Fibroblast of pulmonary artery (primary cell): Measurements from ENCODE around the gene PRR14L.
"Not testable (repeated sequence)": the region's sequence is repeated elsewhere in the genome, so short reads cannot be mapped to it uniquely, and the experiment has no call there.

Experiments
- DNase-seq: peaks from one replicate; pipeline ENCODE4 v3.0.0-alpha.2; 2010; ENCODE audit warnings: low read depth
- H3K4me3 ChIP-seq: replicated peaks from 2 replicates; pipeline ENCODE4 v1.5.1; 2011; ENCODE audit warnings: low read depth, mild to moderate bottlenecking, control low read depth, low read length, moderate library complexity
- TF ChIP-seq, protein P1 (sequence below): IDR thresholded peaks from 2 replicates; pipeline ENCODE4 v1.5.1; 2011; ENCODE audit warnings: mild to moderate bottlenecking, control low read depth, low read length, inconsistent platforms; ENCODE audit errors: missing control alignments

PRR14L gene

DNA sequence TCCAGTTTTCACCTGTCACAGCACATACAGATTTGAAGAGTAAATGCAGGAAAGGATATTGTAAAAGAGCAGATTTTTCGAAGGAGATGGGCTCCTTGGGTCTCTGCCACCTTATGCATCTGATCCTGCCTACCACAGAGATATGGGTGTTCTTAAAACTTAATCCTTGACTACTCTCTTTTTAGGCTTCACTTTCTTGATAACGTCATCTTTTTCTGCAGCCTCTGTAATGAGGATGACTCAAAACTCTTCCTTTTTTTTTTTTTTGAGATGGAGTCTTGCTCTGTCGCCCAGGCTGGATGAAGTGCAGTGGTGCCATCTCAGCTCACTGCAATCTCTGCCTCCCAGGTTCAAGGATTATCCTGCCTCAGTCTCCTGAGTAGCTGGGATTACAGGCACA is 7.8 kb downstream of the PRR14L start:
- no peak overlapping the region for H3K4me3 ChIP-seq
- TF ChIP-seq, protein P1, sequence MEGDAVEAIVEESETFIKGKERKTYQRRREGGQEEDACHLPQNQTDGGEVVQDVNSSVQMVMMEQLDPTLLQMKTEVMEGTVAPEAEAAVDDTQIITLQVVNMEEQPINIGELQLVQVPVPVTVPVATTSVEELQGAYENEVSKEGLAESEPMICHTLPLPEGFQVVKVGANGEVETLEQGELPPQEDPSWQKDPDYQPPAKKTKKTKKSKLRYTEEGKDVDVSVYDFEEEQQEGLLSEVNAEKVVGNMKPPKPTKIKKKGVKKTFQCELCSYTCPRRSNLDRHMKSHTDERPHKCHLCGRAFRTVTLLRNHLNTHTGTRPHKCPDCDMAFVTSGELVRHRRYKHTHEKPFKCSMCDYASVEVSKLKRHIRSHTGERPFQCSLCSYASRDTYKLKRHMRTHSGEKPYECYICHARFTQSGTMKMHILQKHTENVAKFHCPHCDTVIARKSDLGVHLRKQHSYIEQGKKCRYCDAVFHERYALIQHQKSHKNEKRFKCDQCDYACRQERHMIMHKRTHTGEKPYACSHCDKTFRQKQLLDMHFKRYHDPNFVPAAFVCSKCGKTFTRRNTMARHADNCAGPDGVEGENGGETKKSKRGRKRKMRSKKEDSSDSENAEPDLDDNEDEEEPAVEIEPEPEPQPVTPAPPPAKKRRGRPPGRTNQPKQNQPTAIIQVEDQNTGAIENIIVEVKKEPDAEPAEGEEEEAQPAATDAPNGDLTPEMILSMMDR, result no peak
- no peak for DNase-seq

DNA sequence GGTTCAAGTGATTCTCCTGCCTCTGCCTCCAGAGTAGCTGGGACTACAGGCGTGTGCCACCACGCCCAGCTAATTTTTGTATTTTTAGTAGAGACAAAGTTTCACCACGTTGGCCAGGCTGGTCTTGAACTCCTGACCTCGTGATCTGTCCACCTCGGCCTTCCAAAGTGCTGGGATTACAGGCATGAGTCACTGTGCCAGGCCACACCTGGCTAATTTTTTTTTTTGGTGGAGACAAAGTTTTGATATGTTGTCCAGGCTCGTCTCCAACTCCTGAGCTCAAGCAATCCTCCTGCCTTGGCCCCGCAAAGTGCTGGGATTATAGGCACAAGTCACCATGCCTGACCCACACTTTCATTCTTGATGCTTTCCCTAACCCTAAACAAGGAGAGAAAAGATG is 9.6 kb downstream of the PRR14L start:
- not testable (repeated sequence) for H3K4me3 ChIP-seq, DNase-seq

- H3K4me3 ChIP-seq, result no peak overlapping the region
- no peak for DNase-seq
- TF ChIP-seq, protein P1, result no peak
These were observed 10.1 kb downstream of the PRR14L start for GRCh38 chr22:31739795-31740201.

DNA sequence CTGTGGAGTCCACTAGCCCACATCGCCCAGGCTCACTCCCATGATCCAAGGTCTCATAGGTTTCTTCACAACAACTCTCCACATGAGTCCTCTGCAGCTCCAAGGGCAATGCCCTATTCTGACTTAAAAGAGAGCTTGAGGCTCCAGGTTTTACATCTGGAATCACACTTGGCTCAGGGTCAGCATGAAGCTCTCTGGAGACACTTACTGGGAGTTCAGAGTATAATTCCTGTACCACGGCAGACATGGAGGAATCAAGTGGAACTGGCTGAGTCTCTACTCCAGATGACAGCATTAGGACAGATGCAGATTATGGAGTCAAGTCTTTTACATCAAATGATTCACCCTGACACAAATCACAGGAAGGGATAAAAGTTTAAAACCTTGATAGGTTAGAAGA is 11.4 kb downstream of the PRR14L start:
- DNase-seq, result peak; percentile 23
- TF ChIP-seq, protein P1, result no peak
- H3K4me3 ChIP-seq, result no peak overlapping the region

DNA sequence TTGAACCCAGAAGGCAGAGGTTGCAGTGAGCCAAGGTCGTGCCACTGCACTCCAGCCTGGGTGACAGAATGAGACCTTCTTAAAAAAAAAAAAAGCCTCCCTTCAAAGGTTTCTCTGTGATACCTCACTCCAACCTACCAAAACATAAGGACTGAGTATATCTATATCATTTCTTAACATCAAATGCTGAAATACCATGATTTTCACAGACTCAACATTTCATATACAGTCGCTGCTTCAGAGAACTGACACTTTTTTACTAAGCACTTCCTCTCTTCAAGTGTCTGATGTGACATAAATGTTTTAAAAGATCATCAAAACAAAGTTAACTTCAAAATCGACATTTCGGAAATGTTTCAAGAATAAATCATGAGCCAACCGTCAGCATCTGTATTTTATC is 12.0 kb downstream of the PRR14L start:
- DNase-seq, result no peak

DNA sequence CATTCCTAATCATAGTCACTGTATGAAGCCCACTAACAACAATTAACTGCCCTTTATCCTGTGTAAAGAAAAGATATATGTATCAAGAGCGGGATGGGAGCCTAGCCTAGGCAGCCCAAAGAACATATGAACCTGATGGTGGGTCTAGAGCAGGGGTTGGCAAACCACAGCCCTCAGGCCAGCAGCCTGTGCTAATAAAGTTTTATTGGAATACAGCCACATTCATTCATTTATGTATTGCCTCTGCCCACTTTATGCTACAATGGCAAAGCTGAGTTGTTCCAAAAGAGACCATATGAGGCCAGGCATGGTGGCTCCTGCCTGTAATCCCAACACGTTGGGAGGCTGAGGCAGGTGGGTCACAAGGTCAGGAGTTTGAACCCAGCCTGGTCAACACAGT is 13.5 kb downstream of the PRR14L start:
- H3K4me3 ChIP-seq, result no peak overlapping the region
- no peak for DNase-seq
- TF ChIP-seq, protein P1, result no peak

More for the DNA sequence above, 12.0 kb downstream of the PRR14L start:
- TF ChIP-seq, protein P1, result no peak
- no peak overlapping the region for H3K4me3 ChIP-seq

DNA sequence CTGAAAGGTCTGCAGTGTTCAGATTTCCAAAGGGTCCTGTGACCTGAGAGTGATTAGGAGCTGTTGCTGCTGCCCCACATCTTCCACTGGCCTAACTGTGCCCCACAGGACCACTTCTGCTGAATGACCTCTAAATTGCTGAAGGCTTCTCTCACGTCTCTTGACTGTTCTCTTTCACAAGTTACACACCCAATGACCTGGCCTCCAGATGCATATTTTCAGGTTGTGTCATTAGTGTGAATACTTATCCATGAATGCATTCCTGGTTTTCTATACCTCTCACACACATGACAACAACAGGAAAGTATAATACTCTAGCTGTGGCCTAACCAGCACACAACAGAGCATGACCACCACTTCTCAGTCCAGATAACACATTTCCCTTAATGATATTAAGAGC is 15.4 kb downstream of the PRR14L start:
- DNase-seq, result peak; percentile 60
- H3K4me3 ChIP-seq, result no peak overlapping the region
- TF ChIP-seq, protein P1, result no peak
